ENCODE results near the gene TNFRSF1A. TPM values are rescaled to one million over a fixed set of nuclear protein-coding genes. Genes with fewer than 3 reads are reported as not detected.

The TNFRSF1A gene
- total and polyA plus RNA-seq, 4 experiments from 2014 or later, result 14.5 to 86.7 (median 58.6) TPM

Other genes with a start within 250 kb of the TNFRSF1A start
- gene VWF, start 217.4 kb downstream of the TNFRSF1A start, total RNA-seq, result under 1 TPM; 0.03 to 0.17 TPM
- gene VWF, start 217.4 kb downstream of the TNFRSF1A start, polyA plus RNA-seq, result under 1 TPM in 1 of 2 donors, not detected in 1; 0.15 TPM
- gene CD9, start 141.7 kb downstream of the TNFRSF1A start, total RNA-seq, result 1 to 10 TPM; 4.5 to 5.8 TPM
- 1 to 10 TPM; 1.4 to 4.4 TPM for gene CD9, start 141.7 kb downstream of the TNFRSF1A start, polyA plus RNA-seq
- not detected for gene PLEKHG6, start 31.4 kb downstream of the TNFRSF1A start, total RNA-seq
- gene PLEKHG6, start 31.4 kb downstream of the TNFRSF1A start, polyA plus RNA-seq, result under 1 TPM in 1 of 2 donors, not detected in 1; 0.22 TPM
- 1 to 10 TPM in 1 of 2 experiments, under 1 TPM in 1; 0.67 to 1.3 TPM for gene SCNN1A, start 33.5 kb upstream of the TNFRSF1A start, total RNA-seq
- gene SCNN1A, start 33.5 kb upstream of the TNFRSF1A start, polyA plus RNA-seq, result under 1 TPM; 0.24 to 0.53 TPM
- gene LTBR, start 42.1 kb upstream of the TNFRSF1A start, total RNA-seq, result 1 to 10 TPM; 1.1 to 1.3 TPM
- gene LTBR, start 42.1 kb upstream of the TNFRSF1A start, polyA plus RNA-seq, result not detected
- gene CD27, start 102.9 kb upstream of the TNFRSF1A start, total RNA-seq, result 100 to 1,000 TPM; 117 to 124 TPM
- gene CD27, start 102.9 kb upstream of the TNFRSF1A start, polyA plus RNA-seq, result 100 to 1,000 TPM; 343 to 402 TPM
- 10 to 100 TPM; 66.4 to 66.9 TPM for gene TAPBPL, start 110.0 kb upstream of the TNFRSF1A start, total RNA-seq
- 100 to 1,000 TPM; 102 to 116 TPM for gene TAPBPL, start 110.0 kb upstream of the TNFRSF1A start, polyA plus RNA-seq
- 100 to 1,000 TPM in 1 of 2 experiments, 10 to 100 TPM in 1; 97.7 to 101 TPM for gene VAMP1, start 128.6 kb upstream of the TNFRSF1A start, total RNA-seq
- 10 to 100 TPM; 10.3 to 12.1 TPM for gene VAMP1, start 128.6 kb upstream of the TNFRSF1A start, polyA plus RNA-seq
- gene MRPL51, start 151.2 kb upstream of the TNFRSF1A start, total RNA-seq, result 10 to 100 TPM; 85.1 to 89.2 TPM
- gene MRPL51, start 151.2 kb upstream of the TNFRSF1A start, polyA plus RNA-seq, result 100 to 1,000 TPM; 199 to 205 TPM
- 10 to 100 TPM; 38.1 to 39.8 TPM for gene NCAPD2, start 152.0 kb upstream of the TNFRSF1A start, total RNA-seq
- 10 to 100 TPM; 15.7 to 29.0 TPM for gene NCAPD2, start 152.0 kb upstream of the TNFRSF1A start, polyA plus RNA-seq
- 100 to 1,000 TPM; 474 to 495 TPM for gene GAPDH, start 192.4 kb upstream of the TNFRSF1A start, total RNA-seq
- 1,000 to 10,000 TPM; 1,831 to 2,185 TPM for gene GAPDH, start 192.4 kb upstream of the TNFRSF1A start, polyA plus RNA-seq
- gene IFFO1, start 214.0 kb upstream of the TNFRSF1A start, total RNA-seq, result 10 to 100 TPM; 58.7 to 60.4 TPM
- gene IFFO1, start 214.0 kb upstream of the TNFRSF1A start, polyA plus RNA-seq, result 10 to 100 TPM in 1 of 2 donors, 1 to 10 TPM in 1; 3.7 to 12.5 TPM
- 10 to 100 TPM; 87.6 to 87.7 TPM for gene NOP2, start 226.2 kb upstream of the TNFRSF1A start, total RNA-seq
- 10 to 100 TPM; 15.5 to 43.2 TPM for gene NOP2, start 226.2 kb upstream of the TNFRSF1A start, polyA plus RNA-seq